ENCODE results near the gene CLIC6. TPM values are rescaled to one million over a fixed set of nuclear protein-coding genes. Genes with fewer than 3 reads are reported as not detected.

Gene CLIC6
- total and polyA plus RNA-seq, 9 of the 15 experiments (the other 6 are each of a cell fraction or from before 2014, with no cell fraction given), result not detected

DNA sequence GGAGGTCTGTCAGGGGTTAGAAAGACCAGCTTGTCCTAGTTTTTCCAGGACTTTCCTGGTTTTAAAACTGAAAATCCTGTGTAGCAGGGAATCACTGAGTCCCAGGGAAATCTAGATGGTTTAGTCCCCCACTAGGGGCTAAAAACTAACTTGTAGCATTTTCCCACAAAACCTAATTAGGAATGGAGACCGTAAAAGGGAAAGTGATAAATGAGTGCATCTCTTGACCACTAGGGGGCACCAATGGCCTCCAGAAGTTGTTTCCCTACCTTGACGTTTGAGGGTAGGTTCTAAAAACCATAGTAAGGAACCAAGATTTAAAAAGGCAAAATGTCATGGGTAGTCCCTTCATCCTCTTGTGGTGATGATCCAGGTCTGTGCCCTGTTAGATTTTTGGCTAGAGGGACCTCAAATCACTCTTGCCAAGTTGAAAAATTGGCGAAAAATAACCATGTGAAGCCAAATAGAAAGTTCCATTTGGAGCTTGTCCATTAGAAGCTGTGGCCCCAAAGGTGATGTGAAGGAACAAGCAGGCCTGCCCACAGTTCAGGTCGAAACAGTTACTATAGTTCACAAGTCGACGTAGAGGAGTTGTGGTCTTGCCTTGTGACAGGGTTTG lies 24.5 kb downstream of the CLIC6 start:
- H3K4me2 ChIP-seq (ENCODE audit: insufficient read depth, low read length), result no peak overlapping the region
- H3K79me2 ChIP-seq (ENCODE audit: control insufficient read depth, insufficient read depth, low read length), result no peaks in the 10 kb centered on the region
- no peak overlapping the region for H3K27ac ChIP-seq (ENCODE audit: extremely low read depth, low read depth, low read length)
- no peaks in the 10 kb centered on the region for H3K36me3 ChIP-seq (ENCODE audit: control insufficient read depth, insufficient read depth, low read length)
- peak; percentile 82 for FAIRE-seq
- 0 out of 2 replicates have a peak, but pooled peaks cover 3% of the 10 kb centered on the region for H4K20me1 ChIP-seq (replicated peaks; ENCODE audit: control insufficient read depth, insufficient read depth, low read length)
- peak; percentile 74 to 77 (median 75) for DNase-seq (ENCODE audit: extremely low read depth in 1 of 4, low spot score in 3 of 4)
- no peaks in the 10 kb centered on the region for H3K9me1 ChIP-seq (ENCODE audit: control insufficient read depth, insufficient read depth, low read length)
- H3K9me3 ChIP-seq (replicated peaks; ENCODE audit: control insufficient read depth, insufficient read depth, low read depth, low read length), result no peaks in the 10 kb centered on the region
- WGBS (ENCODE audit: insufficient coverage, low coverage, missing lambda C conversion rate), result 7% methylated on average over 6 of the region's 6 CpGs
- no TSS peak for BruUV-seq (replicated peaks)
- ChIA-PET CTCF (ENCODE audit: low intra/inter-chr PET ratio) (interaction anchor here (0.9 to 1.9 kb wide), 3 partner anchors 1146 to 1335 kb away, joined by 3 to 6 read pairs (median 4); no protein-coding TSS in a partner anchor), POLR2A (interaction anchor here (0.7 to 1.0 kb wide), 2 partner anchors 37 to 1334 kb away, joined by 3 read pairs; no protein-coding TSS in a partner anchor)
- no peaks in the 10 kb centered on the region; a peak in 1 of 5 replicates for H3K4me1 ChIP-seq (replicated peaks in 1 of 2; ENCODE audit: control insufficient read depth in 2 of 2, insufficient read depth in 2 of 2, low read length in 2 of 2)
- H3K9ac ChIP-seq (ENCODE audit: insufficient read depth in 1 of 2, low read depth in 2 of 2, low read length in 2 of 2), result no peak overlapping the region
- peak; percentile 87 for ATAC-seq
- in situ Hi-C loops (cut with MboI), result no loop called here
- H2AFZ ChIP-seq (ENCODE audit: low read depth, low read length), result no peak overlapping the region
- no peak overlapping the region for H3K4me3 ChIP-seq
- intact Hi-C loops (cut with micrococcal nuclease), result loop anchor here (2.0 to 5.0 kb wide), 4 partner anchors 54 to 1336 kb away; no protein-coding TSS in a partner anchor
- H3K27me3 ChIP-seq (ENCODE audit: control insufficient read depth in 2 of 2, insufficient read depth in 2 of 2, low read length in 2 of 2), result peaks cover 19 to 21% of the 10 kb centered on the region in 2 experiments
- TF ChIP-seq, protein P1, sequence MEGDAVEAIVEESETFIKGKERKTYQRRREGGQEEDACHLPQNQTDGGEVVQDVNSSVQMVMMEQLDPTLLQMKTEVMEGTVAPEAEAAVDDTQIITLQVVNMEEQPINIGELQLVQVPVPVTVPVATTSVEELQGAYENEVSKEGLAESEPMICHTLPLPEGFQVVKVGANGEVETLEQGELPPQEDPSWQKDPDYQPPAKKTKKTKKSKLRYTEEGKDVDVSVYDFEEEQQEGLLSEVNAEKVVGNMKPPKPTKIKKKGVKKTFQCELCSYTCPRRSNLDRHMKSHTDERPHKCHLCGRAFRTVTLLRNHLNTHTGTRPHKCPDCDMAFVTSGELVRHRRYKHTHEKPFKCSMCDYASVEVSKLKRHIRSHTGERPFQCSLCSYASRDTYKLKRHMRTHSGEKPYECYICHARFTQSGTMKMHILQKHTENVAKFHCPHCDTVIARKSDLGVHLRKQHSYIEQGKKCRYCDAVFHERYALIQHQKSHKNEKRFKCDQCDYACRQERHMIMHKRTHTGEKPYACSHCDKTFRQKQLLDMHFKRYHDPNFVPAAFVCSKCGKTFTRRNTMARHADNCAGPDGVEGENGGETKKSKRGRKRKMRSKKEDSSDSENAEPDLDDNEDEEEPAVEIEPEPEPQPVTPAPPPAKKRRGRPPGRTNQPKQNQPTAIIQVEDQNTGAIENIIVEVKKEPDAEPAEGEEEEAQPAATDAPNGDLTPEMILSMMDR (IDR thresholded peaks at IDR 0.05 in 2 of 3, conservative IDR thresholded peaks at IDR 0.05 in 1 of 3; ENCODE audit: insufficient read depth in 2 of 3, low read depth in 1 of 3, low read length in 3 of 3), result peak; percentile 77 to 93 (median 88)
- no peak for TF ChIP-seq TCF3 (CRISPR knock-in tag; IDR thresholded peaks at IDR 0.05)
- TF ChIP-seq CC2D1A (IDR thresholded peaks at IDR 0.05), result 0 out of 2 replicates have a peak, but pooled peaks have one; percentile 23
- TF ChIP-seq, protein P2, sequence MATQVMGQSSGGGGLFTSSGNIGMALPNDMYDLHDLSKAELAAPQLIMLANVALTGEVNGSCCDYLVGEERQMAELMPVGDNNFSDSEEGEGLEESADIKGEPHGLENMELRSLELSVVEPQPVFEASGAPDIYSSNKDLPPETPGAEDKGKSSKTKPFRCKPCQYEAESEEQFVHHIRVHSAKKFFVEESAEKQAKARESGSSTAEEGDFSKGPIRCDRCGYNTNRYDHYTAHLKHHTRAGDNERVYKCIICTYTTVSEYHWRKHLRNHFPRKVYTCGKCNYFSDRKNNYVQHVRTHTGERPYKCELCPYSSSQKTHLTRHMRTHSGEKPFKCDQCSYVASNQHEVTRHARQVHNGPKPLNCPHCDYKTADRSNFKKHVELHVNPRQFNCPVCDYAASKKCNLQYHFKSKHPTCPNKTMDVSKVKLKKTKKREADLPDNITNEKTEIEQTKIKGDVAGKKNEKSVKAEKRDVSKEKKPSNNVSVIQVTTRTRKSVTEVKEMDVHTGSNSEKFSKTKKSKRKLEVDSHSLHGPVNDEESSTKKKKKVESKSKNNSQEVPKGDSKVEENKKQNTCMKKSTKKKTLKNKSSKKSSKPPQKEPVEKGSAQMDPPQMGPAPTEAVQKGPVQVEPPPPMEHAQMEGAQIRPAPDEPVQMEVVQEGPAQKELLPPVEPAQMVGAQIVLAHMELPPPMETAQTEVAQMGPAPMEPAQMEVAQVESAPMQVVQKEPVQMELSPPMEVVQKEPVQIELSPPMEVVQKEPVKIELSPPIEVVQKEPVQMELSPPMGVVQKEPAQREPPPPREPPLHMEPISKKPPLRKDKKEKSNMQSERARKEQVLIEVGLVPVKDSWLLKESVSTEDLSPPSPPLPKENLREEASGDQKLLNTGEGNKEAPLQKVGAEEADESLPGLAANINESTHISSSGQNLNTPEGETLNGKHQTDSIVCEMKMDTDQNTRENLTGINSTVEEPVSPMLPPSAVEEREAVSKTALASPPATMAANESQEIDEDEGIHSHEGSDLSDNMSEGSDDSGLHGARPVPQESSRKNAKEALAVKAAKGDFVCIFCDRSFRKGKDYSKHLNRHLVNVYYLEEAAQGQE (IDR thresholded peaks at IDR 0.05; ENCODE audit: borderline replicate concordance), result peak; percentile 67; the same call in 1 of the 2 replicates
- TF ChIP-seq, protein P2 (CRISPR knock-in tag; IDR thresholded peaks at IDR 0.05; ENCODE audit: low read depth), result no peak
- TF ChIP-seq RCOR1 (IDR thresholded peaks at IDR 0.05; ENCODE audit: borderline replicate concordance in 1 of 2, low read depth in 2 of 2, low read length in 2 of 2), result peak in 1 of 2 experiments; percentile 8; a peak in 1 of 4 replicates
- peak; percentile 88 to 94 for TF ChIP-seq RAD21 (CRISPR knock-in tag; conservative IDR thresholded peaks at IDR 0.05 in 1 of 2, IDR thresholded peaks at IDR 0.05 in 1 of 2)
- TF ChIP-seq, protein P3, sequence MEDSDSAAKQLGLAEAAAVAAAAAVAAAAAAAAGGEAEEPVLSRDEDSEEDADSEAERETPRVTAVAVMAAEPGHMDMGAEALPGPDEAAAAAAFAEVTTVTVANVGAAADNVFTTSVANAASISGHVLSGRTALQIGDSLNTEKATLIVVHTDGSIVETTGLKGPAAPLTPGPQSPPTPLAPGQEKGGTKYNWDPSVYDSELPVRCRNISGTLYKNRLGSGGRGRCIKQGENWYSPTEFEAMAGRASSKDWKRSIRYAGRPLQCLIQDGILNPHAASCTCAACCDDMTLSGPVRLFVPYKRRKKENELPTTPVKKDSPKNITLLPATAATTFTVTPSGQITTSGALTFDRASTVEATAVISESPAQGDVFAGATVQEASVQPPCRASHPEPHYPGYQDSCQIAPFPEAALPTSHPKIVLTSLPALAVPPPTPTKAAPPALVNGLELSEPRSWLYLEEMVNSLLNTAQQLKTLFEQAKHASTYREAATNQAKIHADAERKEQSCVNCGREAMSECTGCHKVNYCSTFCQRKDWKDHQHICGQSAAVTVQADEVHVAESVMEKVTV (CRISPR knock-in tag; IDR thresholded peaks at IDR 0.05), result peak; percentile 80
